NCI-H1417 treated with DMSO at 0.1 percent for 48 hours (cell line): ENCODE results near the gene TMEM219.
"Not testable (repeated sequence)": the region's sequence is repeated elsewhere in the genome, so short reads cannot be mapped to it uniquely, and the experiment has no call there.

Experiments
- DNase-seq: peaks from one replicate; lab custom pipeline; 2025; lab: John Stamatoyannopoulos, UW

The TMEM219 gene

GRCh38 chr16:30011714-30012504 lies 50.0 kb downstream of the TMEM219 start:
- DNase-seq: no peak

DNA sequence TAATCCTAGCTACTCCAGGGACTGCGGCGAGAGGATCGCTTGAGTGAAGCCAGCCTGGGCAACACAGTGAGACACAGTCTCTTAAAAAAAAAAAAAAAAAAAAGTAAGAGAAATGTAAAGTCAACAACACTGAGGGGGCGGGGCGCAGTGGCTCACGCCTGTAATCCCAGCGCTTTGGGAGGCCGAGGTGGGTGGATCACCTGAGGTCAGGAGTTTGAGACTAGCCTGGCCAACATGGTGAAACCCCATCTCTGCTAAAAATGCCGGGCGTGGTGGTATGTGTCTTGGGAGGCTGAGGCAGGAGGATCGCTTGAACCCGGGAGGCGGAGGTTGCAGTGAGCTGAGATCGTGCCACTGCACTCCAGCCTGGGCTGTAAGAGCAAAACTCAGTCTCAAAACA lies 50.7 kb downstream of the TMEM219 start:
- DNase-seq: not testable (repeated sequence)

- not testable (repeated sequence) for DNase-seq
Observed at GRCh38 chr16:30015450-30015849, 53.6 kb downstream of the TMEM219 start.

DNA sequence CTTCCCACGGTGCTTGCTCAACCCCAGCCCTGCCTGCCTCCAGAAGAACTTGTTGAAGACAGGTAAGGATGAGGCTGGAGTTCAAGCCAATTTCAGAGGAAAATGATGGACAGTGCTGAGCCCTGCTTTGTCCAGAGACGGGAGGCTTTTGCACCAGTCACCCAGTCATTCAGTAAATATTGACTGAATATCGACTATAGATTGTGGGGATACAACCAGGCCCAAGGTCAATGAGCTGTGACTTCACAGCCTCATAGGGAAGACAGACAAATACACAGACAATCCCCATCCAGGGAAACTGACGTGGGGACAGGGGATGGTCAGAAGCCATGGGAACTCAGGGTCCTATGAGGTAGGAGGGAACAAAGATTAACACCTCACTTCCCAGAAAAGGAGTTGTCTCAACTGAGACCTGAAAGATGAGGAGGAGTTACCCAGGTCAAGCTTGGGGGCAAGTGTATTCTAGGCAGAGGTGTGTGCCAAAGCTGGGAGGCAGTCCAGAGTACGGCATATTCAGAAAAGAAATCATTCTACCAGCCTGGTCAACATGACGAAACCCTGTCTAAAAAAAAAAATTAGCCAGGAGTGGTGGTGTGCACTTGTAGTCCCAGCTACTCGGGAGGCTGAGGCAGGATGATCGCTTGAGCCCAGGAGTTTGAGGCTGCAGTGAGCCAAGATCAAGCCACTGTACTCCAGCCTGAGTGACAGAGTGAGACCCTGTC lies 54.8 kb downstream of the TMEM219 start:
- no peak for DNase-seq

GRCh38 chr16:30017277-30017656 lies 55.4 kb downstream of the TMEM219 start:
- no peak for DNase-seq

- not testable (repeated sequence) for DNase-seq
Observed at GRCh38 chr16:30017937-30018336, 56.1 kb downstream of the TMEM219 start.

DNA sequence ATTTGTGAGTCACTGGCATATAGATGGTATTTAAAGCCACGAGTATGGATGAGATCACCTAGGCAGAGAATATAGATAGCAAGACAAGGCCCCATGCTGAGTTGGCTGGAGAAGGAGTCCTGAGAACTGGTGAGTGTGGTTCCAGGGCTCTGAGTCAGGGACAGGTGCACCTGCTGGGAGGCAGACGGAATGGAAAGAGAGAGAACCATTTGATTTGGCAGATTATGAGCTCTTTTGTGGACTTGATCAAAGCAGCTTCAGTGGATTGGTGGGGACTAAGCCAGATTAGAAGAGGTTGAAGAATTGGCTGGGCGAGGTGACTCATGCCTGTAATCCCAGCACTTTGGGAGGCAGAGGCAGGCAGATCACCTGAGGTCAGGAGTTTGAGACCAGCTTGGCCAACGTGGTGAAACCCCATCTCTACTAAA lies 56.9 kb downstream of the TMEM219 start:
- DNase-seq: no peak
